Measurements from ENCODE around the gene GJB3.
"Not testable (repeated sequence)": the region's sequence is repeated elsewhere in the genome, so short reads cannot be mapped to it uniquely, and the experiment has no call there.

The GJB3 gene

GRCh38 chr1:34785231-34785874 lies 4.3 kb downstream of the GJB3 start:
- DNase-seq (ENCODE audit: low read depth in 2 of 2) = no peak

GRCh38 chr1:34785875-34786470 lies 5.0 kb downstream of the GJB3 start:
- no peak for DNase-seq (ENCODE audit: low read depth in 2 of 2)

- DNase-seq (ENCODE audit: low read depth in 2 of 2) = peak; percentile 20 to 25
Observed at GRCh38 chr1:34786521-34787325, 5.7 kb downstream of the GJB3 start.

- DNase-seq (ENCODE audit: low read depth in 2 of 2) = no peak
Observed at GRCh38 chr1:34787461-34788420, 6.7 kb downstream of the GJB3 start.

- no peak for DNase-seq (ENCODE audit: low read depth in 2 of 2)
Observed at GRCh38 chr1:34790985-34791384, 10.0 kb downstream of the GJB3 start.

- no peak for DNase-seq (ENCODE audit: low read depth in 2 of 2)
Observed at GRCh38 chr1:34792424-34792823, 11.4 kb downstream of the GJB3 start.

- DNase-seq (ENCODE audit: low read depth in 2 of 2) = no peak
Observed at GRCh38 chr1:34792868-34793727, 12.1 kb downstream of the GJB3 start, which contains the start of gene GJA4. GJA4 (plus strand) TSS chr1:34792999; CDS start chr1:34794214, 1,215 bp downstream.

- DNase-seq (ENCODE audit: low read depth in 2 of 2) = no peak
Observed at GRCh38 chr1:34794001-34794789, 13.2 kb downstream of the GJB3 start.

GRCh38 chr1:34794790-34795180 lies 13.8 kb downstream of the GJB3 start:
- no peak for DNase-seq (ENCODE audit: low read depth in 2 of 2)

- no peak for DNase-seq (ENCODE audit: low read depth in 2 of 2)
Observed at GRCh38 chr1:34795916-34796315, 14.9 kb downstream of the GJB3 start.

- DNase-seq (ENCODE audit: low read depth in 2 of 2) = no peak
Observed at GRCh38 chr1:34796990-34797389, 16.0 kb downstream of the GJB3 start.

GRCh38 chr1:34800214-34800613 lies 19.2 kb downstream of the GJB3 start:
- no peak for DNase-seq (ENCODE audit: low read depth in 2 of 2)

GRCh38 chr1:34803770-34804169 lies 22.8 kb downstream of the GJB3 start:
- DNase-seq (ENCODE audit: low read depth in 2 of 2) = no peak

GRCh38 chr1:34806396-34806795 lies 25.4 kb downstream of the GJB3 start:
- DNase-seq (ENCODE audit: low read depth in 2 of 2) = no peak

- no peak for DNase-seq (ENCODE audit: low read depth in 2 of 2)
Observed at GRCh38 chr1:34808051-34808810, 27.2 kb downstream of the GJB3 start.

GRCh38 chr1:34810781-34811180 lies 29.8 kb downstream of the GJB3 start:
- DNase-seq (ENCODE audit: low read depth in 2 of 2) = not testable (repeated sequence)

GRCh38 chr1:34816332-34816731 lies 35.3 kb downstream of the GJB3 start:
- no peak for DNase-seq (ENCODE audit: low read depth in 2 of 2)

- no peak for DNase-seq (ENCODE audit: low read depth in 2 of 2)
Observed at GRCh38 chr1:34816778-34817177, 35.8 kb downstream of the GJB3 start.

- DNase-seq (ENCODE audit: low read depth in 2 of 2) = not testable (repeated sequence)
Observed at GRCh38 chr1:34818862-34819261, 37.8 kb downstream of the GJB3 start.

All from activated CD8-positive, alpha-beta memory T cell treated with anti-CD3 and anti-CD28 coated beads for 4 hours (primary cell).